GM12874 (cell line): ENCODE measurements around the gene BCL7B.

ENCODE experiments used
- CTCF ChIP-seq: IDR thresholded peaks from 2 replicates; pipeline ENCODE4 v1.5.1; 2011; ENCODE audit warnings: low read depth, mild to moderate bottlenecking, control low read depth, low read length, moderate library complexity; ENCODE audit not compliant: insufficient read depth

BCL7B gene

GRCh38 chr7:73557397-73558257 is at the start of gene BCL7B:
BCL7B (minus strand) TSS chr7:73557690; CDS start chr7:73557578, 112 bp downstream.
- TF ChIP-seq CTCF, result no peak

- TF ChIP-seq CTCF, result no peak
Measured at GRCh38 chr7:73605601-73606220, 48.2 kb upstream of the BCL7B start.

GRCh38 chr7:73602721-73603651 is 45.5 kb upstream of the BCL7B start:
- no peak for TF ChIP-seq CTCF

GRCh38 chr7:73599916-73600315 is 42.4 kb upstream of the BCL7B start:
- no peak for TF ChIP-seq CTCF

- no peak for TF ChIP-seq CTCF
Measured at GRCh38 chr7:73599151-73599882, 41.8 kb upstream of the BCL7B start.

DNA sequence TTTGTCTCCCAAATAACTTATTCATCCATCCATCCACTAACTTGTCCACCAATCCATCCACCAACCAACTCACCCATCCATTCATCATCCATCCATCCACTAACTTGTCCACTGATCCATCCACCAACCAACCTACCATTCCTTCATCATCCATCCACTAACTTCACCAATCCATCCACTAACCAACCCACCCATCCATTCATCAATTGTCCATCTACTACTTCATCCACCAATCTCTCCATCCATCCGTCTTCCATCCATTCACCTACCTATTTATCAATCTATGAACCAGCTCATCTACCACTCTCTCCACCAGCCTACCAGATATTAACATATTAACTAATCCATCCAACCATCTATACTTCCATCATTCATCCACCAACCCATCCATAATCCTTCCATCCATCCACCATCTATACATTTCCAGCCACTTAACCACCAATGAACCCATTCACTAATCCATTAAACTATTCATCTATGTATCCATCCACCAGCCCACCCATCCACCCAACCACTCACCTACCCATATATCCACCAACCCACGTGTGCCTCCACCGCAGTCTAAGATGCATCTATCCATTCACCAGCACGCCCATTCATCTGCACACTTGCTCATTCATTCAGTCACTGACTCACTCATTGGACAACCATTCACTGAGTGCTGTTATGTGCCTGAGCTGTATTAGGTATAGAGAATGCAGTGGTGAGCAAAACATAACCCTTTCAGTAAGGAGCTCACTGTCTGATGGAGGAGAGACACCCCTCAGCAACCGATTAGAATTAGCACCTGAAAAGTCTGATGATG is 40.7 kb upstream of the BCL7B start:
- no peak for TF ChIP-seq CTCF
